Mononuclear cell (primary cell): ENCODE measurements around the gene GPC6. TPM values are rescaled to one million over a fixed set of nuclear protein-coding genes. Genes with fewer than 3 reads are reported as not detected.
"Not testable (repeated sequence)": the region's sequence is repeated elsewhere in the genome, so short reads cannot be mapped to it uniquely, and the experiment has no call there.

Experiments used
- H3K27me3 ChIP-seq: 2 replicates; pipeline ENCODE4 v1.6.0; 2011; ENCODE audit warnings: low read length, control low read depth; ENCODE audit not compliant: insufficient read depth
- H3K4me1 ChIP-seq: 2 replicates; pipeline ENCODE4 v1.5.1; 2011; ENCODE audit warnings: mild to moderate bottlenecking, low read length, control low read depth; ENCODE audit not compliant: insufficient read depth
- H3K4me3 ChIP-seq: 2 replicates; pipeline ENCODE4 v1.5.1; 2011; ENCODE audit warnings: mild to moderate bottlenecking, low read length, moderate library complexity
- H3K9me3 ChIP-seq: 2 replicates; pipeline ENCODE4 v1.5.1; 2011; ENCODE audit warnings: low read depth, mild to moderate bottlenecking, control low read depth, low read length
- total RNA-seq: library from RNA; depleted of rRNA; stranded (reverse); fragments of >200 nt; gene quantifications from one replicate; pipeline ENCODE4 v1.2.3, GENCODE V29; 2012

GPC6 gene
- total RNA-seq, 1 donor: 0.31 TPM

DNA sequence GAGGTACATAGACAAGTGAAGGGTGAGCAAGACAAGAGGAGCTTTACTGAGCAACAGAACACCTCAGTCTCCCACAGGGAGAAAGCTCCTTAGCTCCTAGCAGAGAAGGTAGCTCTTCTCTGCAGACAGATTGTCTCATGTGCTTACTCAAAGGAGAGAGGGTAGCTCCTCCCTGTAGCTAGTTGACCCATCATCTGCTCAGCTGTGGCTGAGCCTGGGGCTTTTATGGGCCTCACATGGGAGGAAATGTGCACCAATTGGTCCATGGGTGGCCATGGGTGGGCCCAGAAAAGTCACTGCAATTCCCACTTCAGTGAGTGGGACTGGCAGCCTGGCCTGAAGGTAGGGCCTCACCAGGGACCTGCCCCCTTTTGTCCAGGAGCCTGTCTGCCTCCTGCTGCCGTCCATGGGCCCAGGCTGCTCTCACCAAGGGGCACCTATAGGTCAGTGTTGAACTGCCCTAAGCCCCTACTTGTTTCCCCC lies 246.2 kb downstream of the GPC6 start:
- peaks cover 10% of the 10 kb centered on the region for H3K9me3 ChIP-seq
- H3K4me3 ChIP-seq: no peak overlapping the region
- no peaks in the 10 kb centered on the region for H3K4me1 ChIP-seq
- no peaks in the 10 kb centered on the region for H3K27me3 ChIP-seq

DNA sequence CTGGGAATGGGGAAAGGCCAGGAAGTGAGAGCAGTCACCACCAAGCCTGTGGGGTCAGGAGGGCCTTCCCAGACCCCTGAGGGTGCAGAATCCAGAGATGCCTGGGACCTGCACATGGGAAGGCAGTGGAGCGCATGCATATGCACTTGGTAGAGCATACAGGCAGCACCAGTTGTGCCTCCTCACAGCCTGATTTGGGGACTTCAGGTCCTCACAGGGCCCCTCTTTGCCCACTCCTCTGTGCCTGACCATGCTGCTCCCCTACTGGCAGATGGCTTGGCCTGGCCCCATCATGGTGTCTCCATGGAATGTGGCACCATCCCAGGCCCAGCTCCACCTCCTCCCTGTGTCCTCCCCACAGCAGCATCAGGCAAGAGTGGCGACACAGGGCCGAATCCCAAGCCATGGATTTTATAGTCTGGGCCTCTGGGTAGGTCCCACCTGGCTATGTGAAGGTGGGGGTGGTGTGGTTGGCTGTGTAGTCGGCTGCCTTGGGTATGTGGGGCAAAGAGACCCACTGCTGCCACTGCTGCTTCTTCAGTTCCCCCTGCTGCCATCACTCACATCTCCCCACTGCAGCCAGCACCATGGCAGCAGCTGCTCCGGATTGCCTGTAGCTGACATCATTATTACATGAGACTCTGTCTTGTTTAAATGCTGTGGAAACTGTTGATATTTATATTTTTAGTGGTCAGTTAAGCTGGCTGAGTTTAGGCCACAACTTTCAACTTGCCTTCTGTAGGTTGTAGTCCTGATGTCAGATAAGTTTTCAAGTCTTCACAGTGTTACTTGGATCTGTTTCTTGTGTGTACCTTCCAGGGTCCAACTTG lies 247.0 kb downstream of the GPC6 start:
- H3K4me1 ChIP-seq: no peaks in the 10 kb centered on the region
- no peaks in the 10 kb centered on the region for H3K27me3 ChIP-seq
- peaks cover 10% of the 10 kb centered on the region for H3K9me3 ChIP-seq
- no peak overlapping the region for H3K4me3 ChIP-seq

GRCh38 chr13:93476175-93476574 lies 249.6 kb downstream of the GPC6 start:
- Histone ChIP-seq H3K4me3 (no peak overlapping the region), H3K9me3 (peaks cover 8% of the 10 kb centered on the region), H3K4me1 (no peaks in the 10 kb centered on the region)

DNA sequence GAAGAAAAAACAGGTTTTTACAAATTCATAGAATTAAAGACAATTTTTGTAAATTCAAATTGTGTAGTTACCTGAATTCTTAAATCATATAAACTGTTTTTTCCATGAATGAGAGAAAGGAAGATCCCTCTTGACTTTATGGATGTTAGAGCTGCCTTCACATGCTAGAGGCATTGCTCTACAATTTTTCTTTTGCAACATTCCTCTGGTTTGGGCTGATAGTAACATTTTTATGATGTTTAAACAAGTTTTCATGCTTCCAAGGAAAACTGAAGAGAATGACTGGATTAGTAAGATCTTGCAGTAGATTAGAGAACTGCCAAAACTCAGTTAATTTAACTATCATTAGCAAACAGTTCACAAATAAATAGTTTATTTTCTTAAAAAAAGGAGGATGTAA lies 250.6 kb downstream of the GPC6 start:
- Histone ChIP-seq H3K9me3 (peaks cover 13% of the 10 kb centered on the region), H3K27me3 (no peaks in the 10 kb centered on the region), H3K4me3 (no peak overlapping the region), H3K4me1 (no peaks in the 10 kb centered on the region)

More at GRCh38 chr13:93476175-93476574, 249.6 kb downstream of the GPC6 start:
- no peaks in the 10 kb centered on the region for H3K27me3 ChIP-seq

GRCh38 chr13:93480553-93481106 lies 254.0 kb downstream of the GPC6 start:
- Histone ChIP-seq H3K4me3 (no peak overlapping the region), H3K9me3 (peaks cover 13% of the 10 kb centered on the region), H3K4me1 (no peaks in the 10 kb centered on the region), H3K27me3 (no peaks in the 10 kb centered on the region)

- H3K4me1 ChIP-seq, H3K9me3 ChIP-seq, H3K27me3 ChIP-seq, H3K4me3 ChIP-seq: not testable (repeated sequence)
Observed at GRCh38 chr13:93496117-93496516, 269.5 kb downstream of the GPC6 start.

- H3K9me3 ChIP-seq: no peaks in the 10 kb centered on the region
- H3K4me3 ChIP-seq: no peak overlapping the region
- H3K27me3 ChIP-seq: no peaks in the 10 kb centered on the region
- no peaks in the 10 kb centered on the region for H3K4me1 ChIP-seq
Observed at GRCh38 chr13:93496985-93497673, 270.5 kb downstream of the GPC6 start.

DNA sequence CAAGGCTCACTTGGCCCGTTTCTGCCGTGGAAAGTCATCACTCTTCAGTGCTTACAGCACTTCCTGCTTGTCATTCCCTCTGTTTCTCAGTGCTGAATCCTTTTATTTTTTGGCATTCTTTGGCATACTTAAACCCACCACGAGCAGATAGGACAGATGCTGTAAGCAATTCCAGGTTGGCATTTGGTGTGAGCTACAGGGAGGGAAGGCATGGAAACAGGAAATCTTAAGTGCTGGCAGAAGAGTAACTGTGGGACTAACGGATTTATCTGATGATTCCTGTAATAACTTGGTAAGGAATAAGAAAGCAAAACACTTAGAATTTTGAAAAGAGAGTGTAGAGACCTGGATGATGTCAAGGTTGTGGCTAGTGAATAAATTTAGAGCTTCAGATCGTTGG lies 273.4 kb downstream of the GPC6 start:
- Histone ChIP-seq H3K9me3 (no peaks in the 10 kb centered on the region), H3K4me3 (no peak overlapping the region), H3K27me3 (no peaks in the 10 kb centered on the region), H3K4me1 (no peaks in the 10 kb centered on the region)

- Histone ChIP-seq H3K27me3 (no peaks in the 10 kb centered on the region), H3K9me3 (no peaks in the 10 kb centered on the region), H3K4me3 (no peak overlapping the region), H3K4me1 (no peaks in the 10 kb centered on the region)
Observed at GRCh38 chr13:93502071-93502470, 275.5 kb downstream of the GPC6 start.

- no peaks in the 10 kb centered on the region for H3K9me3 ChIP-seq
- no peaks in the 10 kb centered on the region for H3K27me3 ChIP-seq
- H3K4me1 ChIP-seq: no peaks in the 10 kb centered on the region
- H3K4me3 ChIP-seq: no peak overlapping the region
Observed at GRCh38 chr13:93502987-93503615, 276.5 kb downstream of the GPC6 start.

GRCh38 chr13:93505104-93505952 lies 278.7 kb downstream of the GPC6 start:
- H3K9me3 ChIP-seq: no peaks in the 10 kb centered on the region
- no peaks in the 10 kb centered on the region for H3K4me1 ChIP-seq
- H3K27me3 ChIP-seq: no peaks in the 10 kb centered on the region
- H3K4me3 ChIP-seq: no peak overlapping the region

DNA sequence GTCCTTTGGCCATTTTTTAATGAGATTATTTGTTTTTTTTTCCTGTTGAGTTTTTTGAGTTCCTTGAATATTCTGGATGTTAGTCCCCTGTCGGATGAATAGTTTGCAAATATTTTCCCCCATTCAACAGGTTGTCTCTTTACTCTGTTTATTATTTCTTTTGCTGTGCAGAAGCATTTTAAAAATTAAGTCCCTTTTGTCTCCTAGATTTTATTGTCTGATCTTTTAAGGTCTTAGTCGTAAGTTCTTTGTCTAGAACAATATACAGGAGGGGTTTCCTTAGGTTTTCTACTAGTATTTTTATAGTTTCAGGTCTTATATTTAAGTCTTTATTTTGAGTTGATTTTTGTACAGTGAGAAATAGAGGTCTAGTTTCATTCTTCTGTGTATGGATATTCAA lies 284.4 kb downstream of the GPC6 start:
- Histone ChIP-seq H3K4me3 (no peak overlapping the region), H3K27me3 (no peaks in the 10 kb centered on the region), H3K4me1 (no peaks in the 10 kb centered on the region), H3K9me3 (no peaks in the 10 kb centered on the region)

DNA sequence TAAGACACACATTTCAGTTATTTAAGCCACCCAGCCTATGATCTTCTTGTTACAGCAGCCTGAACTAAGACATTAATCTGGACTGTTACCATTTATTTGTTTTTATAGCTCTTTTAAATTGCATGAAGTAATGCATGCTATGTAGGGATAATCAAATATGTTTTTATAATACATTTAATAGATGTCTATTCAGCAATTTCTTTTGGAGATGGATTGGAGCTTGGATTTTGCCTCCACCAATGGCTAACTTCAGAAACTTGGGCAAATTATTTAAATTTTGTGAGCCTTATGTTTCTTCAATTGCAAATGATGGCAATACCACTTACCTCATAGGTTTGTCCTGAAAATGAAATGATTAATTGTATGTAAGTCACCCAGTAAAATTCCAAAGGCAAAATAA lies 288.7 kb downstream of the GPC6 start:
- no peaks in the 10 kb centered on the region for H3K9me3 ChIP-seq
- no peak overlapping the region for H3K4me3 ChIP-seq
- H3K4me1 ChIP-seq: no peaks in the 10 kb centered on the region
- no peaks in the 10 kb centered on the region for H3K27me3 ChIP-seq

DNA sequence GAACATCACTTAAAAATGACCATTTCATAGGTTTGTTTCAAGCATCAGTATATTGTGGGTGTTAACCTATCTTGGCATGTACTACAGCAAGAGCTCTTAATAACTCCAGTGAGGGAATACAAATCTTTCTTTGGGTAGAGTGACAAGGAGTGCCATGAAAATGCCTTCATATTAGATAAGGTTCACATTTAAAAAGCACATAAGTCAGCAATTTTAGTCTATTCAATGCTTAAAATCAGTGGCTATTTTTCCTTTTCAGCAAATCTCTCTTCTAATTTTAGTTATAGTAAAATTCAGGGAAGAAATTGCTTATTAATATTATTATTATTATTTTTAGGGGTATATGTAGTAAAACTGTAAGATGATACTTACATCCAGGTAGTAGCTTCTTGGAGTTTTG lies 291.1 kb downstream of the GPC6 start:
- Histone ChIP-seq H3K4me3 (no peak overlapping the region), H3K27me3 (no peaks in the 10 kb centered on the region), H3K4me1 (no peaks in the 10 kb centered on the region), H3K9me3 (no peaks in the 10 kb centered on the region)
